H1 (cell line): ENCODE results near the gene CASP4. TPM values are rescaled to one million over a fixed set of nuclear protein-coding genes. Genes with fewer than 3 reads are reported as not detected.

ENCODE experiments used
- CTCF ChIA-PET: fragments of 300-600 bp; sonication (Branson Sonifier 250); formaldehyde crosslinking; loops from one replicate; lab custom pipeline; 2021; ENCODE audit not compliant: partially characterized antibody; lab: Charles Lee
- POLR2A ChIA-PET: fragments of 300-600 bp; sonication (Branson Sonifier 250); formaldehyde crosslinking; loops from one replicate; lab custom pipeline; 2021; ENCODE audit warnings: inconsistent platforms; ENCODE audit not compliant: partially characterized antibody; lab: Charles Lee
- DNase-seq, 2 experiments: peaks; one replicate each; pipeline versions ENCODE4 v3.0.0 to v3.0.0-alpha.2; 2010 to 2022; ENCODE audit warnings: low spot score in 2 of 2, low read depth in 1 of 2, mixed read lengths in 1 of 2
- FAIRE-seq: peaks from 2 replicates; lab custom pipeline; 2011; peaks lifted over from hg19 to GRCh38; lab: Jason Lieb, UNC
- H2AFZ ChIP-seq: 2 replicates; pipeline ENCODE4 v1.8.1; 2012; ENCODE audit warnings: low read length, inconsistent platforms
- H2AK5ac ChIP-seq: 2 replicates; pipeline ENCODE4 v1.6.1; 2013; ENCODE audit warnings: low read depth, low read length
- H2BK120ac ChIP-seq: replicated peaks from 2 replicates; pipeline ENCODE3; 2013; ENCODE audit warnings: low read depth, low read length, inconsistent platforms
- H2BK12ac ChIP-seq: 2 replicates; pipeline ENCODE4 v1.6.1; 2013; ENCODE audit warnings: low read depth, low read length
- H2BK15ac ChIP-seq: 2 replicates; pipeline ENCODE4 v1.6.1; 2013; ENCODE audit warnings: low read length
- H2BK20ac ChIP-seq: 2 replicates; pipeline ENCODE4 v1.6.1; 2013; ENCODE audit warnings: low read length
- H2BK5ac ChIP-seq: 2 replicates; pipeline ENCODE4 v1.6.1; 2013; ENCODE audit warnings: low read depth, low read length
- H3K14ac ChIP-seq: 2 replicates; pipeline ENCODE4 v1.6.1; 2013; ENCODE audit warnings: inconsistent platforms; ENCODE audit not compliant: insufficient read length
- H3K18ac ChIP-seq: 2 replicates; pipeline ENCODE4 v1.6.1; 2013; ENCODE audit warnings: low read length; ENCODE audit errors: extremely low read depth
- H3K23ac ChIP-seq: 2 replicates; pipeline ENCODE4 v1.6.1; 2013; ENCODE audit warnings: inconsistent platforms; ENCODE audit not compliant: insufficient read length
- H3K23me2 ChIP-seq: 2 replicates; pipeline ENCODE4 v1.6.1; 2013; ENCODE audit warnings: low read depth, low read length
- H3K27ac ChIP-seq: 2 replicates; pipeline ENCODE4 v1.6.1; 2011; ENCODE audit warnings: low read depth, low read length, inconsistent platforms
- H3K27me3 ChIP-seq, 4 experiments: replicated peaks in 1 of 4; 1 replicate in 1 of 4; 2 replicates in 3 of 4; pipeline versions ENCODE4 v1.6.1 to v1.8.1; 2011 to 2013; ENCODE audit warnings: low read length in 3 of 4, mild to moderate bottlenecking in 3 of 4, inconsistent platforms in 2 of 4, mixed read lengths in 2 of 4, moderate library complexity in 1 of 4; ENCODE audit not compliant: control insufficient read depth in 3 of 4, insufficient read depth in 3 of 4; ENCODE audit errors: extremely low read depth in 1 of 4
- H3K36me3 ChIP-seq, 4 experiments: 2 replicates each; pipeline versions ENCODE4 v1.6.1 to v1.8.1; 2011 to 2013; ENCODE audit warnings: mild to moderate bottlenecking in 4 of 4, low read length in 3 of 4, moderate library complexity in 2 of 4, control low read depth in 1 of 4, inconsistent platforms in 1 of 4; ENCODE audit not compliant: insufficient read depth in 4 of 4, control insufficient read depth in 2 of 4
- H3K4ac ChIP-seq: replicated peaks from 2 replicates; pipeline ENCODE3; 2013; ENCODE audit warnings: low read length, low read depth, mixed read lengths, inconsistent platforms; ENCODE audit not compliant: insufficient read length
- H3K4me1 ChIP-seq, 4 experiments: replicated peaks in 1 of 4; 1 replicate in 1 of 4; 2 replicates in 3 of 4; pipeline versions ENCODE4 v1.6.1 to v1.8.1; 2011 to 2013; ENCODE audit warnings: low read length in 3 of 4, inconsistent platforms in 2 of 4, mixed read lengths in 1 of 4; ENCODE audit not compliant: insufficient read depth in 4 of 4, control insufficient read depth in 3 of 4
- H3K4me2 ChIP-seq, 2 experiments: 2 replicates each; pipeline versions ENCODE4 v1.6.1 to v1.8.1; 2011 to 2013; ENCODE audit warnings: low read depth in 2 of 2, low read length in 2 of 2, control low read depth in 1 of 2, inconsistent platforms in 1 of 2, mild to moderate bottlenecking in 1 of 2; ENCODE audit not compliant: insufficient read depth in 1 of 2
- H3K4me3 ChIP-seq, 4 experiments: fragments of 200-600, 300-600 bp in 1 of 4; sonication (generic), shearing (Covaris generic), sonication (Bioruptor Twin) in 1 of 4; 2 replicates each; pipeline versions ENCODE4 v1.5.1 to v1.8.1; 2011 to 2016; ENCODE audit warnings: low read length in 4 of 4, low read depth in 3 of 4, control low read depth in 2 of 4, inconsistent platforms in 2 of 4, mild to moderate bottlenecking in 2 of 4, mixed read lengths in 1 of 4, moderate library complexity in 1 of 4; ENCODE audit not compliant: insufficient read depth in 2 of 4; ENCODE audit errors: extremely low read depth in 1 of 4
- H3K56ac ChIP-seq: replicated peaks from 2 replicates; pipeline ENCODE3; 2013; ENCODE audit warnings: low read depth, mild to moderate bottlenecking, mixed read lengths, low read length, inconsistent platforms; ENCODE audit not compliant: insufficient read length
- H3K79me1 ChIP-seq: 2 replicates; pipeline ENCODE4 v1.6.1; 2013; ENCODE audit warnings: low read depth, low read length, control low read depth
- H3K79me2 ChIP-seq, 2 experiments: 2 replicates each; pipeline versions ENCODE4 v1.6.1 to v1.8.1; 2012 to 2013; ENCODE audit warnings: low read length in 2 of 2, mild to moderate bottlenecking in 2 of 2, inconsistent platforms in 1 of 2; ENCODE audit not compliant: insufficient read depth in 2 of 2, control insufficient read depth in 1 of 2
- H3K9ac ChIP-seq, 4 experiments: replicated peaks in 1 of 4; 1 replicate in 1 of 4; 2 replicates in 3 of 4; pipeline versions ENCODE4 v1.6.1 to v1.8.1; 2011 to 2013; ENCODE audit warnings: low read depth in 3 of 4, low read length in 3 of 4, control low read depth in 2 of 4, mild to moderate bottlenecking in 2 of 4, moderate library complexity in 2 of 4, inconsistent platforms in 1 of 4; ENCODE audit errors: extremely low read depth in 1 of 4
- H3K9me3 ChIP-seq, 2 experiments: 2 replicates each; pipeline versions ENCODE4 v1.6.1 to v1.8.1; 2012 to 2013; ENCODE audit warnings: mild to moderate bottlenecking in 2 of 2, moderate library complexity in 2 of 2, control low read depth in 1 of 2, inconsistent platforms in 1 of 2, low read depth in 1 of 2, low read length in 1 of 2, mixed read lengths in 1 of 2; ENCODE audit not compliant: insufficient read depth in 2 of 2
- H4K20me1 ChIP-seq, 2 experiments: replicated peaks in 1 of 2; 2 replicates each; pipeline versions ENCODE3 to v1.8.1; 2011 to 2013; ENCODE audit warnings: inconsistent platforms in 2 of 2, low read length in 2 of 2, mild to moderate bottlenecking in 1 of 2; ENCODE audit not compliant: insufficient read depth in 2 of 2, control insufficient read depth in 1 of 2
- H4K5ac ChIP-seq: 2 replicates; pipeline ENCODE4 v1.6.1; 2013; ENCODE audit warnings: low read length, low read depth, mixed read lengths, inconsistent platforms; ENCODE audit not compliant: insufficient read length
- H4K8ac ChIP-seq: 2 replicates; pipeline ENCODE4 v1.8.0; 2013; ENCODE audit warnings: mild to moderate bottlenecking, moderate library complexity, low read length, inconsistent platforms; ENCODE audit not compliant: insufficient read depth; ENCODE audit errors: extremely low read depth
- H4K91ac ChIP-seq: replicated peaks from 2 replicates; pipeline ENCODE3; 2013; ENCODE audit warnings: low read length, mixed read lengths, inconsistent platforms; ENCODE audit not compliant: insufficient read length
- POLR2AphosphoS5 ChIP-seq: IDR thresholded peaks from 2 replicates; pipeline ENCODE4 v1.6.1; 2011; ENCODE audit warnings: low read depth, low read length
- RNF2 ChIP-seq: fragments of 200-900, 300-1000 bp; sonication (generic); IDR thresholded peaks from 2 replicates; pipeline ENCODE4 v1.7.1; 2016; ENCODE audit warnings: borderline replicate concordance, low read depth, mild to moderate bottlenecking, antibody characterized with exemption, low read length; ENCODE audit not compliant: poor library complexity, severe bottlenecking; ENCODE audit errors: missing control alignments
- TAF1 ChIP-seq: IDR thresholded peaks from 2 replicates; pipeline ENCODE4 v1.6.1; 2011; ENCODE audit warnings: mild to moderate bottlenecking, low read depth, low read length
- polyA plus RNA-seq, 7 experiments: library from polyadenylated mRNA; depleted of rRNA in 3 of 7; stranded (reverse) in 5 of 7; unstranded in 2 of 7; fragments of >200 nt in 5 of 7; fragments of 200-250 nt in 2 of 7; gene quantifications; 1 replicate in 5 of 7; 2 replicates in 1 of 7; 4 replicates in 1 of 7; pipeline versions ENCODE4 v1.2.1 to v1.2.3, GENCODE V29; 2011 to 2013; ENCODE audit warnings: missing spikeins in 2 of 7, mixed read lengths in 2 of 7
- total RNA-seq: library from RNA; stranded (reverse); fragmentation: NEBNext Ultra II Directional; extraction: Animal tissue kit (Norgen Biotek cat#: 25700); gene quantifications from 2 replicates; pipeline ENCODE4 v1.2.1, GENCODE V29; 2021

The CASP4 gene
- total and polyA plus RNA-seq, 2 of the 8 experiments (the other 6 are each of a cell fraction or from before 2014, with no cell fraction given): 0.09 TPM; not detected in 1

- no peak overlapping the region for H4K8ac ChIP-seq
- H3K9ac ChIP-seq: no peak overlapping the region
- no peak overlapping the region for H2BK15ac ChIP-seq
- H3K27me3 ChIP-seq: no peaks in the 10 kb centered on the region
- H3K4me1 ChIP-seq: peaks cover 0 to 7% (median 3%) of the 10 kb centered on the region in 4 experiments; a peak in 4 of 7 replicates
- H3K23ac ChIP-seq: no peak overlapping the region
- no peak overlapping the region for H3K18ac ChIP-seq
- TF ChIP-seq TAF1 (no peak), POLR2AphosphoS5 (no peak), RNF2 (no peak)
- ChIA-PET POLR2A (no interaction called here), CTCF (no interaction called here)
- H3K56ac ChIP-seq: no peak overlapping the region
- no peaks in the 10 kb centered on the region for H3K79me2 ChIP-seq
- no peak overlapping the region for H2AFZ ChIP-seq
- no peak overlapping the region for H3K4ac ChIP-seq
- no peak overlapping the region for H4K91ac ChIP-seq
- no peak overlapping the region for H2BK20ac ChIP-seq
- H2BK5ac ChIP-seq: no peak overlapping the region
- no peaks in the 10 kb centered on the region for H4K20me1 ChIP-seq
- H3K14ac ChIP-seq: no peak overlapping the region
- no peaks in the 10 kb centered on the region; a peak in 2 of 8 replicates for H3K36me3 ChIP-seq
- no peaks in the 10 kb centered on the region; the same call in 1 of the 2 replicates for H3K23me2 ChIP-seq
- no peak for DNase-seq
- H4K5ac ChIP-seq: no peak overlapping the region
- no peak overlapping the region for H2AK5ac ChIP-seq
- H2BK12ac ChIP-seq: no peak overlapping the region
- H3K27ac ChIP-seq: no peak overlapping the region
- peaks cover 7 to 16% of the 10 kb centered on the region in 2 experiments; a peak in 3 of 4 replicates for H3K9me3 ChIP-seq
- H3K79me1 ChIP-seq: no peaks in the 10 kb centered on the region
- H3K4me2 ChIP-seq: no peak overlapping the region
- H2BK120ac ChIP-seq: no peak overlapping the region
- no peak overlapping the region for H3K4me3 ChIP-seq
- no peak for FAIRE-seq
These were observed 2.4 kb upstream of the CASP4 start for GRCh38 chr11:104970756-104971155.
